HepG2 (cell line): ENCODE data around the gene TAF1B. TPM values are rescaled to one million over a fixed set of nuclear protein-coding genes. Genes with fewer than 3 reads are reported as not detected.

ENCODE experiments used
- ATAC-seq: fragments of 200-7000 bp; cut with Tn5 transposase; 3 replicates; pipeline ENCODE4 v1.9.1; 2020; ENCODE audit warnings: mild to moderate bottlenecking, moderate library complexity
- BruUV-seq: library from RNA; stranded (reverse); fragments of 400-500 nt; replicated peaks from 2 replicates; lab custom pipeline; 2021; lab: Mats Ljungman, UMichigan
- CTCF ChIA-PET: fragments of 300-600 bp; formaldehyde crosslinking; extraction: SDS; loops from one replicate; lab custom pipeline; 2021; ENCODE audit warnings: low total read pairs, inconsistent platforms, low intra/inter-chr PET ratio; lab: Yijun Ruan, JAX
- POLR2A ChIA-PET: fragments of 350-600 bp; sonication (Branson Sonifier 250); formaldehyde crosslinking; loops from one replicate; lab custom pipeline; 2020; ENCODE audit warnings: antibody characterized with exemption, inconsistent platforms; lab: Yijun Ruan, JAX
- DNase-seq: peaks from one replicate; pipeline ENCODE4 v3.0.0-alpha.2; 2015; ENCODE audit warnings: low spot score
- FAIRE-seq: peaks from 3 replicates; lab custom pipeline; 2011; peaks lifted over from hg19 to GRCh38; lab: Jason Lieb, UNC
- H2AFZ ChIP-seq: one replicate; pipeline ENCODE4 v1.6.1; 2011; ENCODE audit warnings: low read length, inconsistent platforms
- H3K27ac ChIP-seq: fragments of 300-600 bp; 3 replicates; pipeline ENCODE4 v1.8.0; 2011; ENCODE audit warnings: mixed run types, mild to moderate bottlenecking, mixed read lengths, low read length, inconsistent platforms; ENCODE audit not compliant: insufficient read depth; ENCODE audit errors: extremely low read length
- H3K27me3 ChIP-seq, 2 experiments: fragments of 200-600 bp in 1 of 2; 2 replicates in 1 of 2; 3 replicates in 1 of 2; pipeline versions ENCODE4 v1.6.0 to v1.8.0; 2011; ENCODE audit warnings: low read length in 2 of 2, mild to moderate bottlenecking in 2 of 2, moderate library complexity in 2 of 2, inconsistent platforms in 1 of 2; ENCODE audit not compliant: insufficient read depth in 2 of 2, control insufficient read depth in 1 of 2
- H3K36me3 ChIP-seq, 2 experiments: fragments of 200-600 bp in 1 of 2; replicated peaks in 1 of 2; 2 replicates in 1 of 2; 3 replicates in 1 of 2; pipeline versions ENCODE4 v1.5.1 to v1.8.0; 2011; ENCODE audit warnings: low read length in 2 of 2, inconsistent platforms in 1 of 2; ENCODE audit not compliant: insufficient read depth in 2 of 2, control insufficient read depth in 1 of 2
- H3K4me1 ChIP-seq: 2 replicates; pipeline ENCODE4 v1.5.1; 2012; ENCODE audit warnings: low read length, inconsistent platforms; ENCODE audit not compliant: insufficient read depth
- H3K4me2 ChIP-seq: 2 replicates; pipeline ENCODE4 v1.6.0; 2011; ENCODE audit warnings: low read depth, low read length, inconsistent platforms
- H3K4me3 ChIP-seq, 3 experiments: fragments of 200-600 bp in 1 of 3; sonication (generic), shearing (Covaris generic) in 1 of 3; replicated peaks in 1 of 3; 2 replicates each; pipeline ENCODE4 v1.5.1; 2011 to 2016; ENCODE audit warnings: low read length in 3 of 3, inconsistent platforms in 2 of 3, low read depth in 2 of 3, mild to moderate bottlenecking in 2 of 3, control low read depth in 1 of 3, mixed read lengths in 1 of 3; ENCODE audit not compliant: insufficient read depth in 1 of 3
- H3K79me2 ChIP-seq: one replicate; pipeline ENCODE4 v1.6.1; 2011; ENCODE audit warnings: low read length, inconsistent platforms; ENCODE audit not compliant: insufficient read depth
- H3K9ac ChIP-seq: 2 replicates; pipeline ENCODE4 v1.6.0; 2011; ENCODE audit warnings: mild to moderate bottlenecking, low read depth, low read length, inconsistent platforms; ENCODE audit not compliant: insufficient read depth
- H3K9me3 ChIP-seq: 2 replicates; pipeline ENCODE4 v1.5.1; 2012; ENCODE audit warnings: mild to moderate bottlenecking, low read length
- H4K20me1 ChIP-seq: 2 replicates; pipeline ENCODE4 v1.6.0; 2011; ENCODE audit warnings: inconsistent platforms, mild to moderate bottlenecking, low read length, moderate library complexity; ENCODE audit not compliant: insufficient read depth
- AGO2 ChIP-seq: fragments of 200-400 bp; formaldehyde crosslinking; optimal IDR thresholded peaks from 2 replicates; pipeline ENCODE3; 2017; ENCODE audit warnings: mild to moderate bottlenecking, low read depth, low read length, moderate library complexity
- CBX1 ChIP-seq: IDR thresholded peaks from one replicate; pipeline ENCODE4 v1.6.1; 2016; ENCODE audit warnings: antibody characterized with exemption, low read depth
- DMTF1 ChIP-seq: sonication (generic); formaldehyde crosslinking; IDR thresholded peaks from 2 replicates; pipeline ENCODE4 v1.4.0; 2020; ENCODE audit warnings: mild to moderate bottlenecking, missing genetic modification reagents
- EHMT2 ChIP-seq: fragments of 200-600 bp; sonication (generic); IDR thresholded peaks from 2 replicates; pipeline ENCODE4 v1.7.0; 2017; ENCODE audit warnings: antibody characterized with exemption, low read depth, low read length, borderline replicate concordance
- LCORL ChIP-seq, 2 experiments: fragments of 450-650 bp in 1 of 2; sonication (generic) in 1 of 2; formaldehyde crosslinking in 1 of 2; IDR thresholded peaks; 2 replicates each; pipeline versions ENCODE4 v1.5.0 to v1.6.1; 2017 to 2020; ENCODE audit warnings: antibody characterized with exemption in 1 of 2, missing genetic modification reagents in 1 of 2
- MAFG ChIP-seq: sonication (generic); formaldehyde crosslinking; IDR thresholded peaks from 2 replicates; pipeline ENCODE4 v1.5.1; 2020; ENCODE audit warnings: mild to moderate bottlenecking, missing genetic modification reagents
- MIXL1 ChIP-seq: IDR thresholded peaks from 2 replicates; pipeline ENCODE4 v1.6.1; 2016
- NR2C2 ChIP-seq: sonication (generic); formaldehyde crosslinking; IDR thresholded peaks from 2 replicates; pipeline ENCODE4 v1.4.0; 2020; ENCODE audit warnings: missing genetic modification reagents, mild to moderate bottlenecking, moderate library complexity, borderline replicate concordance
- RFX3 ChIP-seq: IDR thresholded peaks from 2 replicates; pipeline ENCODE4 v1.6.1; 2016; ENCODE audit warnings: missing biosample characterization, missing genetic modification reagents
- SNRNP70 ChIP-seq: fragments of 200-400 bp; formaldehyde crosslinking; IDR thresholded peaks from 2 replicates; pipeline ENCODE4 v1.6.1; 2017; ENCODE audit warnings: mild to moderate bottlenecking, low read depth, low read length, moderate library complexity
- TBX3 ChIP-seq: fragments of 450-650 bp; IDR thresholded peaks from 2 replicates; pipeline ENCODE4 v1.6.1; 2017; ENCODE audit warnings: antibody characterized with exemption, mild to moderate bottlenecking, inconsistent platforms, borderline replicate concordance
- TCF7L2 ChIP-seq: IDR thresholded peaks from 2 replicates; pipeline ENCODE4 v1.6.1; 2011; ENCODE audit warnings: mild to moderate bottlenecking, low read depth, low read length, moderate library complexity
- ZFX ChIP-seq: sonication (generic); formaldehyde crosslinking; IDR thresholded peaks from 2 replicates; pipeline ENCODE4 v1.4.0; 2020; ENCODE audit warnings: mild to moderate bottlenecking, low read depth, missing genetic modification reagents, moderate library complexity
- ZNF253 ChIP-seq: sonication (generic); formaldehyde crosslinking; IDR thresholded peaks from 2 replicates; pipeline ENCODE4 v1.8.0; 2022; ENCODE audit warnings: mild to moderate bottlenecking, missing genetic modification reagents, borderline replicate concordance
- ZNF768 ChIP-seq: sonication (generic); formaldehyde crosslinking; IDR thresholded peaks from 2 replicates; pipeline ENCODE4 v1.4.0; 2020; ENCODE audit warnings: missing genetic modification reagents
- ZSCAN20 ChIP-seq: sonication (generic); formaldehyde crosslinking; IDR thresholded peaks from 2 replicates; pipeline ENCODE4 v1.4.0; 2020; ENCODE audit warnings: missing genetic modification reagents, mild to moderate bottlenecking, borderline replicate concordance
- whole genome bisulfite sequencing: methylation state at CpG from one replicate; pipeline ENCODE4 v1.1.6; 2017; ENCODE audit warnings: low lambda C conversion rate; 5-methylcytosine and 5-hydroxymethylcytosine counted together
- in situ Hi-C: cut with HindIII; loops from 2 replicates; pipeline ENCODE4 v1.10.0; 2017; ENCODE audit warnings: low pct_unique_long_range_greater_than_20kb; ENCODE audit not compliant: extremely low pct_ligation_motif_present
- intact Hi-C: fragments of 100-400 bp; cut with micrococcal nuclease; formaldehyde crosslinking; loops from one replicate; pipeline ENCODE4 v1.10.0; 2022; ENCODE audit not compliant: unreplicated experiment
- polyA plus RNA-seq, 8 experiments: library from polyadenylated mRNA; depleted of rRNA in 3 of 8; stranded (reverse) in 7 of 8; unstranded in 1 of 8; fragments of >200 nt; fragmentation: Illumina TruSeq in 4 of 8; extraction: Trizol in 4 of 8; gene quantifications; 2 replicates each; pipeline versions ENCODE4 v1.2.1 to v1.2.3, GENCODE V29; 2011 to 2016; ENCODE audit warnings: low read depth in 4 of 8, missing spikeins in 1 of 8, mixed read lengths in 1 of 8; ENCODE audit not compliant: insufficient read depth in 1 of 8
- total RNA-seq, 5 experiments: library from RNA; depleted of rRNA; stranded (reverse); fragments of >200 nt; fragmentation: Illumina TruSeq; extraction: Trizol; gene quantifications; 2 replicates each; pipeline ENCODE4 v1.2.3, GENCODE V29; 2016; ENCODE audit warnings: low read depth in 1 of 5

Gene TAF1B
- total and polyA plus RNA-seq, 2 of the 13 experiments (the other 11 are each of a cell fraction or from before 2014, with no cell fraction given), result 13.3 to 27.7 TPM

- H3K9me3 ChIP-seq, result no peaks in the 10 kb centered on the region
- WGBS, result 87% methylated on average over 8 of the region's 9 CpGs
- ChIA-PET CTCF (no interaction called here), POLR2A (interaction anchor here (1.5 kb wide), 1 partner anchor 95 kb away, joined by 3 read pairs; the partner anchor contains the start of gene TAF1B)
- no peaks in the 10 kb centered on the region for H4K20me1 ChIP-seq
- H3K4me3 ChIP-seq, result no peak overlapping the region
- intact Hi-C loops (no loop called here), in situ Hi-C loops (no loop called here)
- H3K4me2 ChIP-seq, result no peak overlapping the region
- H3K4me1 ChIP-seq, result peaks cover 37% of the 10 kb centered on the region
- ATAC-seq (peak; percentile 13; the same call in 1 of the 3 replicates), DNase-seq (no peak), FAIRE-seq (no peak)
- H3K79me2 ChIP-seq, result no peaks in the 10 kb centered on the region
- BruUV-seq, result no TSS peak
- H3K27me3 ChIP-seq, result no peaks in the 10 kb centered on the region
- H3K36me3 ChIP-seq, result peaks cover 1 to 8% of the 10 kb centered on the region in 2 experiments; a peak in 3 of 5 replicates
- TF ChIP-seq ZNF768 (CRISPR knock-in tag), result peak; percentile 35; the same call in 1 of the 2 replicates
- TF ChIP-seq SNRNP70, result no peak
- TF ChIP-seq ZFX (CRISPR knock-in tag), result no peak
- TF ChIP-seq AGO2, result peak; percentile 83
- no peak for TF ChIP-seq EHMT2
- no peak for TF ChIP-seq CBX1
- no peak overlapping the region for H2AFZ ChIP-seq
- no peak overlapping the region for H3K9ac ChIP-seq
- H3K27ac ChIP-seq, result no peak overlapping the region
These were observed 94.7 kb downstream of the TAF1B start for GRCh38 chr2:9937968-9938367.

DNA sequence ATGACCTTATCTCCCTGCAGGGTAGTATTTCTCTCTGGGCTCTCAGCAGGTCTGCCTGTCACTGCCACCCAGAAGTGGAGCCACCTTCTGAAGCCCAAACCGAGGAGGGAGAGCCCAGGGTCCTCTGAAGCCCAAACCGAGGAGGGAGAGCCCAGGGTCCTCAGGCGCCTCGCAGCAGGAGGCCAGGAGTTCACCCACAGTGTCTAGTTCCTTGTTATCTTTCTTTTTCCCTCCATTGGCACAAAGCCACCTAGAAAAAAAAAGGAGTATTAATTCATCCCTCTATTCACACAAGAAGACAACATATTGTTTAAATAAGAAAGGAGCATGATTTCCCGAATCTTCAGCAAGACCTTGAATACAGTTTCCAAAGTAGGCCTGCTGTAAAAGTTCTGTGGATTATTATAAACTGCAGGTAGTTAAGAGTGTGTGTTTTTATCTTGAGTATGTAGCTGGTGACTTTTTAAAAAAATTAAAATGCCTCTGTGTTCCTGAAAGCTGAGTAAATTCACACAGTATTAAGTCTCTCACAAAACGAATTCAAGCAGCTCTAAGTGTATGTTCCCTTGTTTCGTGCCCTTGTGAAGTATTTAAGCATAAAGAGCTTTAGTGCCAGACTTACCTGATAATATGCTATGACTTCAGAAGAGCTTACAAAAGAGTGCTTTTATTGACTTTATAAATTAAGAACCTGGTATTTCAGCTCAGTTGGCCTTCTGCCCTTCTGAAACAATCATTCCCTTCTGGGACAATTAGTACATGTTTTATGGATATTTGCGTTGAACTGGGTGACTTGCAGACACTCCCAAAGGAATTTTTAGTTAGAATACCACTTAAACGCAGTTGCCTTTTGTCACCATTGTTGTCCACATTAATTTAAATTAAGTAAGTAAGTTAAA is 96.6 kb downstream of the TAF1B start:
- CTCF ChIA-PET, result no interaction called here
- no peak overlapping the region for H3K27ac ChIP-seq
- H3K79me2 ChIP-seq, result no peaks in the 10 kb centered on the region
- no TSS peak for BruUV-seq
- H3K4me1 ChIP-seq, result peaks cover 51% of the 10 kb centered on the region
- no peaks in the 10 kb centered on the region for H4K20me1 ChIP-seq
- peak overlapping the region in 2 of 3 experiments; percentile 25 to 63; a peak in 3 of 6 replicates for H3K4me3 ChIP-seq
- H3K9ac ChIP-seq, result 0 out of 2 replicates have a peak overlapping the region, but pooled peaks have one; percentile 7
- FAIRE-seq, result no peak
- H3K9me3 ChIP-seq, result no peaks in the 10 kb centered on the region
- POLR2A ChIA-PET, result interaction anchor here (1.0 to 1.7 kb wide), 2 partner anchors 13 to 97 kb away, joined by 3 to 7 read pairs; partner anchors contain the start of gene TAF1B
- no peak for ATAC-seq
- peak overlapping the region; percentile 81 for H3K4me2 ChIP-seq
- 39% methylated on average over 9 of the region's 9 CpGs for WGBS
- no peak overlapping the region for H2AFZ ChIP-seq
- in situ Hi-C loops, result no loop called here
- H3K27me3 ChIP-seq, result no peaks in the 10 kb centered on the region
- intact Hi-C loops, result loop anchor here (5.0 kb wide), 1 partner anchor 43 kb away; no protein-coding TSS in a partner anchor
- peaks cover 0 to 1% of the 10 kb centered on the region in 2 experiments; a peak in 1 of 5 replicates for H3K36me3 ChIP-seq
- no peak for DNase-seq
- no peak for TF ChIP-seq RFX3 (CRISPR knock-in tag)
- no peak for TF ChIP-seq TBX3
- no peak for TF ChIP-seq MAFG (CRISPR knock-in tag)
- TF ChIP-seq LCORL (IDR thresholded peaks at IDR 0.05), result no peak
- TF ChIP-seq LCORL (CRISPR knock-in tag; IDR thresholded peaks at IDR 0.05), result no peak
- TF ChIP-seq DMTF1 (CRISPR knock-in tag), result no peak
- no peak for TF ChIP-seq ZNF253 (CRISPR knock-in tag)
- no peak for TF ChIP-seq NR2C2 (CRISPR knock-in tag)
- no peak for TF ChIP-seq TCF7L2
- no peak for TF ChIP-seq ZSCAN20 (CRISPR knock-in tag)
- no peak for TF ChIP-seq MIXL1 (CRISPR knock-in tag)
